HEK293T (cell line): Measurements from ENCODE around the gene USP32.

ENCODE experiments used
- BHLHE40 ChIP-seq: fragments of 450-650 bp; IDR thresholded peaks from 2 replicates; pipeline ENCODE4 v1.6.1; 2016; ENCODE audit warnings: mild to moderate bottlenecking, moderate library complexity, borderline replicate concordance
- FOXM1 ChIP-seq: fragments of 450-650 bp; IDR thresholded peaks from 2 replicates; pipeline ENCODE4 v1.6.1; 2017; ENCODE audit warnings: mild to moderate bottlenecking, borderline replicate concordance
- TARDBP ChIP-seq: fragments of 450-650 bp; IDR thresholded peaks from 2 replicates; pipeline ENCODE4 v1.6.1; 2016

- TF ChIP-seq FOXM1, result no peak
- TF ChIP-seq TARDBP, result no peak
- no peak for TF ChIP-seq BHLHE40
These were observed 228.7 kb downstream of the USP32 start for GRCh38 chr17:60163108-60163784.
